H1 (cell line): Measurements from ENCODE around the gene C2orf72. TPM values are rescaled to one million over a fixed set of nuclear protein-coding genes. Genes with fewer than 3 reads are reported as not detected.

Experiments used
- CTCF ChIA-PET: fragments of 300-600 bp; sonication (Branson Sonifier 250); formaldehyde crosslinking; loops from one replicate; lab custom pipeline; 2021; ENCODE audit not compliant: partially characterized antibody; lab: Charles Lee
- POLR2A ChIA-PET: fragments of 300-600 bp; sonication (Branson Sonifier 250); formaldehyde crosslinking; loops from one replicate; lab custom pipeline; 2021; ENCODE audit warnings: inconsistent platforms; ENCODE audit not compliant: partially characterized antibody; lab: Charles Lee
- DNase-seq, 2 experiments: peaks; one replicate each; pipeline versions ENCODE4 v3.0.0 to v3.0.0-alpha.2; 2010 to 2022; ENCODE audit warnings: low spot score in 2 of 2, low read depth in 1 of 2, mixed read lengths in 1 of 2
- FAIRE-seq: peaks from 2 replicates; lab custom pipeline; 2011; peaks lifted over from hg19 to GRCh38; lab: Jason Lieb, UNC
- H2AFZ ChIP-seq: 2 replicates; pipeline ENCODE4 v1.8.1; 2012; ENCODE audit warnings: low read length, inconsistent platforms
- H2AK5ac ChIP-seq: 2 replicates; pipeline ENCODE4 v1.6.1; 2013; ENCODE audit warnings: low read depth, low read length
- H2BK120ac ChIP-seq: replicated peaks from 2 replicates; pipeline ENCODE3; 2013; ENCODE audit warnings: low read depth, low read length, inconsistent platforms
- H2BK12ac ChIP-seq: 2 replicates; pipeline ENCODE4 v1.6.1; 2013; ENCODE audit warnings: low read depth, low read length
- H2BK15ac ChIP-seq: 2 replicates; pipeline ENCODE4 v1.6.1; 2013; ENCODE audit warnings: low read length
- H2BK20ac ChIP-seq: 2 replicates; pipeline ENCODE4 v1.6.1; 2013; ENCODE audit warnings: low read length
- H2BK5ac ChIP-seq: 2 replicates; pipeline ENCODE4 v1.6.1; 2013; ENCODE audit warnings: low read depth, low read length
- H3K14ac ChIP-seq: 2 replicates; pipeline ENCODE4 v1.6.1; 2013; ENCODE audit warnings: inconsistent platforms; ENCODE audit not compliant: insufficient read length
- H3K18ac ChIP-seq: 2 replicates; pipeline ENCODE4 v1.6.1; 2013; ENCODE audit warnings: low read length; ENCODE audit errors: extremely low read depth
- H3K23ac ChIP-seq: 2 replicates; pipeline ENCODE4 v1.6.1; 2013; ENCODE audit warnings: inconsistent platforms; ENCODE audit not compliant: insufficient read length
- H3K23me2 ChIP-seq: 2 replicates; pipeline ENCODE4 v1.6.1; 2013; ENCODE audit warnings: low read depth, low read length
- H3K27ac ChIP-seq: 2 replicates; pipeline ENCODE4 v1.6.1; 2011; ENCODE audit warnings: low read depth, low read length, inconsistent platforms
- H3K27me3 ChIP-seq, 4 experiments: replicated peaks in 1 of 4; 1 replicate in 1 of 4; 2 replicates in 3 of 4; pipeline versions ENCODE4 v1.6.1 to v1.8.1; 2011 to 2013; ENCODE audit warnings: low read length in 3 of 4, mild to moderate bottlenecking in 3 of 4, inconsistent platforms in 2 of 4, mixed read lengths in 2 of 4, moderate library complexity in 1 of 4; ENCODE audit not compliant: control insufficient read depth in 3 of 4, insufficient read depth in 3 of 4; ENCODE audit errors: extremely low read depth in 1 of 4
- H3K36me3 ChIP-seq, 4 experiments: 2 replicates each; pipeline versions ENCODE4 v1.6.1 to v1.8.1; 2011 to 2013; ENCODE audit warnings: mild to moderate bottlenecking in 4 of 4, low read length in 3 of 4, moderate library complexity in 2 of 4, control low read depth in 1 of 4, inconsistent platforms in 1 of 4; ENCODE audit not compliant: insufficient read depth in 4 of 4, control insufficient read depth in 2 of 4
- H3K4ac ChIP-seq: replicated peaks from 2 replicates; pipeline ENCODE3; 2013; ENCODE audit warnings: low read length, low read depth, mixed read lengths, inconsistent platforms; ENCODE audit not compliant: insufficient read length
- H3K4me1 ChIP-seq, 4 experiments: replicated peaks in 1 of 4; 1 replicate in 1 of 4; 2 replicates in 3 of 4; pipeline versions ENCODE4 v1.6.1 to v1.8.1; 2011 to 2013; ENCODE audit warnings: low read length in 3 of 4, inconsistent platforms in 2 of 4, mixed read lengths in 1 of 4; ENCODE audit not compliant: insufficient read depth in 4 of 4, control insufficient read depth in 3 of 4
- H3K4me2 ChIP-seq, 2 experiments: 2 replicates each; pipeline versions ENCODE4 v1.6.1 to v1.8.1; 2011 to 2013; ENCODE audit warnings: low read depth in 2 of 2, low read length in 2 of 2, control low read depth in 1 of 2, inconsistent platforms in 1 of 2, mild to moderate bottlenecking in 1 of 2; ENCODE audit not compliant: insufficient read depth in 1 of 2
- H3K4me3 ChIP-seq, 4 experiments: fragments of 200-600, 300-600 bp in 1 of 4; sonication (generic), shearing (Covaris generic), sonication (Bioruptor Twin) in 1 of 4; 2 replicates each; pipeline versions ENCODE4 v1.5.1 to v1.8.1; 2011 to 2016; ENCODE audit warnings: low read length in 4 of 4, low read depth in 3 of 4, control low read depth in 2 of 4, inconsistent platforms in 2 of 4, mild to moderate bottlenecking in 2 of 4, mixed read lengths in 1 of 4, moderate library complexity in 1 of 4; ENCODE audit not compliant: insufficient read depth in 2 of 4; ENCODE audit errors: extremely low read depth in 1 of 4
- H3K56ac ChIP-seq: replicated peaks from 2 replicates; pipeline ENCODE3; 2013; ENCODE audit warnings: low read depth, mild to moderate bottlenecking, mixed read lengths, low read length, inconsistent platforms; ENCODE audit not compliant: insufficient read length
- H3K79me1 ChIP-seq: 2 replicates; pipeline ENCODE4 v1.6.1; 2013; ENCODE audit warnings: low read depth, low read length, control low read depth
- H3K79me2 ChIP-seq, 2 experiments: 2 replicates each; pipeline versions ENCODE4 v1.6.1 to v1.8.1; 2012 to 2013; ENCODE audit warnings: low read length in 2 of 2, mild to moderate bottlenecking in 2 of 2, inconsistent platforms in 1 of 2; ENCODE audit not compliant: insufficient read depth in 2 of 2, control insufficient read depth in 1 of 2
- H3K9ac ChIP-seq, 4 experiments: replicated peaks in 1 of 4; 1 replicate in 1 of 4; 2 replicates in 3 of 4; pipeline versions ENCODE4 v1.6.1 to v1.8.1; 2011 to 2013; ENCODE audit warnings: low read depth in 3 of 4, low read length in 3 of 4, control low read depth in 2 of 4, mild to moderate bottlenecking in 2 of 4, moderate library complexity in 2 of 4, inconsistent platforms in 1 of 4; ENCODE audit errors: extremely low read depth in 1 of 4
- H3K9me3 ChIP-seq, 2 experiments: 2 replicates each; pipeline versions ENCODE4 v1.6.1 to v1.8.1; 2012 to 2013; ENCODE audit warnings: mild to moderate bottlenecking in 2 of 2, moderate library complexity in 2 of 2, control low read depth in 1 of 2, inconsistent platforms in 1 of 2, low read depth in 1 of 2, low read length in 1 of 2, mixed read lengths in 1 of 2; ENCODE audit not compliant: insufficient read depth in 2 of 2
- H4K20me1 ChIP-seq, 2 experiments: replicated peaks in 1 of 2; 2 replicates each; pipeline versions ENCODE3 to v1.8.1; 2011 to 2013; ENCODE audit warnings: inconsistent platforms in 2 of 2, low read length in 2 of 2, mild to moderate bottlenecking in 1 of 2; ENCODE audit not compliant: insufficient read depth in 2 of 2, control insufficient read depth in 1 of 2
- H4K5ac ChIP-seq: 2 replicates; pipeline ENCODE4 v1.6.1; 2013; ENCODE audit warnings: low read length, low read depth, mixed read lengths, inconsistent platforms; ENCODE audit not compliant: insufficient read length
- H4K8ac ChIP-seq: 2 replicates; pipeline ENCODE4 v1.8.0; 2013; ENCODE audit warnings: mild to moderate bottlenecking, moderate library complexity, low read length, inconsistent platforms; ENCODE audit not compliant: insufficient read depth; ENCODE audit errors: extremely low read depth
- H4K91ac ChIP-seq: replicated peaks from 2 replicates; pipeline ENCODE3; 2013; ENCODE audit warnings: low read length, mixed read lengths, inconsistent platforms; ENCODE audit not compliant: insufficient read length
- BACH1 ChIP-seq: IDR thresholded peaks from 2 replicates; pipeline ENCODE4 v1.6.1; 2012; ENCODE audit warnings: low read length, improper control_type of control experiment
- BRCA1 ChIP-seq: IDR thresholded peaks from 2 replicates; pipeline ENCODE4 v1.6.1; 2012; ENCODE audit warnings: low read depth, low read length, improper control_type of control experiment
- EP300 ChIP-seq, 2 experiments: IDR thresholded peaks; 1 replicate in 1 of 2; 2 replicates in 1 of 2; pipeline ENCODE4 v1.6.1; 2011 to 2012; ENCODE audit warnings: low read depth in 2 of 2, low read length in 2 of 2, mild to moderate bottlenecking in 2 of 2, borderline replicate concordance in 1 of 2, inconsistent platforms in 1 of 2, moderate library complexity in 1 of 2
- FOSL1 ChIP-seq: IDR thresholded peaks from 2 replicates; pipeline ENCODE4 v1.6.1; 2011; ENCODE audit warnings: mild to moderate bottlenecking, low read depth, low read length, moderate library complexity; ENCODE audit not compliant: insufficient read depth
- GABPA ChIP-seq: IDR thresholded peaks from 2 replicates; pipeline ENCODE4 v1.6.1; 2011; ENCODE audit warnings: mild to moderate bottlenecking, low read length, moderate library complexity, borderline replicate concordance; ENCODE audit not compliant: insufficient read depth
- PHF8 ChIP-seq: fragments of 200-600 bp; sonication (generic); conservative IDR thresholded peaks from 2 replicates; pipeline ENCODE4 v1.7.1; 2012; ENCODE audit warnings: low read depth, mild to moderate bottlenecking, inconsistent platforms, low read length, moderate library complexity
- POLR2A ChIP-seq, 2 experiments: IDR thresholded peaks; 1 replicate in 1 of 2; 2 replicates in 1 of 2; pipeline ENCODE4 v1.6.1; 2011; ENCODE audit warnings: low read depth in 2 of 2, low read length in 2 of 2, mild to moderate bottlenecking in 2 of 2; ENCODE audit errors: control extremely low read depth in 1 of 2
- RBBP5 ChIP-seq: IDR thresholded peaks from 2 replicates; pipeline ENCODE4 v1.7.1; 2012; ENCODE audit warnings: low read depth, mild to moderate bottlenecking, inconsistent platforms, low read length, moderate library complexity, borderline replicate concordance
- SIRT6 ChIP-seq: IDR thresholded peaks from one replicate; pipeline ENCODE4 v1.7.1; 2012; ENCODE audit warnings: low read length, inconsistent platforms
- USF2 ChIP-seq: IDR thresholded peaks from 2 replicates; pipeline ENCODE4 v1.6.1; 2011; ENCODE audit warnings: low read length, improper control_type of control experiment
- ZNF274 ChIP-seq: IDR thresholded peaks from 2 replicates; pipeline ENCODE4 v1.7.0; 2012; ENCODE audit warnings: low read length, borderline replicate concordance; ENCODE audit errors: extremely low read depth
- WGBS, 2 experiments: shearing (Covaris generic) in 1 of 2; methylation state at CpG; one replicate each; pipeline versions ENCODE4 v1.1.6 to v1.1.7; 2013 to 2015; ENCODE audit warnings: low lambda C conversion rate in 2 of 2, mixed read lengths in 2 of 2, inconsistent platforms in 1 of 2, low coverage in 1 of 2, missing lambda C conversion rate in 1 of 2; ENCODE audit not compliant: insufficient replicate concordance in 2 of 2, insufficient coverage in 1 of 2, insufficient read length in 1 of 2; ENCODE audit errors: extremely low coverage in 1 of 2, missing lambda C conversion rate in 1 of 2; 5-methylcytosine and 5-hydroxymethylcytosine counted together
- polyA plus RNA-seq, 7 experiments: library from polyadenylated mRNA; depleted of rRNA in 3 of 7; stranded (reverse) in 5 of 7; unstranded in 2 of 7; fragments of >200 nt in 5 of 7; fragments of 200-250 nt in 2 of 7; gene quantifications; 1 replicate in 5 of 7; 2 replicates in 1 of 7; 4 replicates in 1 of 7; pipeline versions ENCODE4 v1.2.1 to v1.2.3, GENCODE V29; 2011 to 2013; ENCODE audit warnings: missing spikeins in 2 of 7, mixed read lengths in 2 of 7
- total RNA-seq: library from RNA; stranded (reverse); fragmentation: NEBNext Ultra II Directional; extraction: Animal tissue kit (Norgen Biotek cat#: 25700); gene quantifications from 2 replicates; pipeline ENCODE4 v1.2.1, GENCODE V29; 2021

Gene C2orf72
- total and polyA plus RNA-seq, 2 of the 8 experiments (the other 6 are each of a cell fraction or from before 2014, with no cell fraction given): 1.1 to 1.7 TPM

- Histone ChIP-seq H2AFZ (no peak overlapping the region), H4K8ac (no peak overlapping the region), H3K23ac (no peak overlapping the region), H3K4me1 (peaks cover 3 to 5% (median 4%) of the 10 kb centered on the region in 4 experiments; a peak in 5 of 7 replicates), H2BK12ac (no peak overlapping the region), H3K79me1 (no peaks in the 10 kb centered on the region), H2AK5ac (no peak overlapping the region), H3K27ac (no peak overlapping the region), H3K4me2 (no peak overlapping the region), H4K20me1 (no peaks in the 10 kb centered on the region), H3K9me3 (no peaks in the 10 kb centered on the region), H3K27me3 (peaks cover 0 to 35% (median 17%) of the 10 kb centered on the region in 4 experiments; a peak in 6 of 7 replicates), H3K9ac (no peak overlapping the region), H2BK15ac (no peak overlapping the region), H3K79me2 (no peaks in the 10 kb centered on the region), H3K36me3 (no peaks in the 10 kb centered on the region), H3K4me3 (no peak overlapping the region), H3K56ac (no peak overlapping the region), H2BK20ac (no peak overlapping the region), H3K18ac (no peak overlapping the region), H4K5ac (no peak overlapping the region), H2BK5ac (no peak overlapping the region), H3K23me2 (peaks cover 5% of the 10 kb centered on the region; the same call in 1 of the 2 replicates), H2BK120ac (no peak overlapping the region), H3K14ac (no peak overlapping the region), H4K91ac (no peak overlapping the region), H3K4ac (no peak overlapping the region)
- CTCF ChIA-PET: interaction anchor here (0.8 to 1.8 kb wide), 9 partner anchors 41 to 231 kb away, joined by 3 to 5 read pairs (median 3); partner anchors contain the start of gene SPATA3
- no peak for FAIRE-seq
- POLR2A ChIA-PET: no interaction called here
- WGBS, 2 experiments: 85% methylated on average over 12 of the region's 12 CpGs; no CpG with 5 or more reads in 1 of the 2 experiments
- DNase-seq: no peak
- no peak for TF ChIP-seq POLR2A (IDR thresholded peaks at IDR 0.05; ENCODE audit: control extremely low read depth in 1 of 2, low read depth in 2 of 2, low read length in 2 of 2)
- no peak for TF ChIP-seq GABPA
- TF ChIP-seq BACH1: no peak
- TF ChIP-seq RBBP5: no peak
- TF ChIP-seq FOSL1: no peak
- TF ChIP-seq USF2: no peak
- TF ChIP-seq BRCA1: no peak
- no peak for TF ChIP-seq PHF8
- no peak for TF ChIP-seq SIRT6
- no peak for TF ChIP-seq ZNF274
- no peak for TF ChIP-seq EP300 (IDR thresholded peaks at IDR 0.05; ENCODE audit: borderline replicate concordance in 1 of 2, low read depth in 2 of 2, low read length in 2 of 2)
Observed at GRCh38 chr2:231049286-231050017, 12.1 kb downstream of the C2orf72 start.
